ENCODE results near the gene APAF1.

APAF1 gene

DNA sequence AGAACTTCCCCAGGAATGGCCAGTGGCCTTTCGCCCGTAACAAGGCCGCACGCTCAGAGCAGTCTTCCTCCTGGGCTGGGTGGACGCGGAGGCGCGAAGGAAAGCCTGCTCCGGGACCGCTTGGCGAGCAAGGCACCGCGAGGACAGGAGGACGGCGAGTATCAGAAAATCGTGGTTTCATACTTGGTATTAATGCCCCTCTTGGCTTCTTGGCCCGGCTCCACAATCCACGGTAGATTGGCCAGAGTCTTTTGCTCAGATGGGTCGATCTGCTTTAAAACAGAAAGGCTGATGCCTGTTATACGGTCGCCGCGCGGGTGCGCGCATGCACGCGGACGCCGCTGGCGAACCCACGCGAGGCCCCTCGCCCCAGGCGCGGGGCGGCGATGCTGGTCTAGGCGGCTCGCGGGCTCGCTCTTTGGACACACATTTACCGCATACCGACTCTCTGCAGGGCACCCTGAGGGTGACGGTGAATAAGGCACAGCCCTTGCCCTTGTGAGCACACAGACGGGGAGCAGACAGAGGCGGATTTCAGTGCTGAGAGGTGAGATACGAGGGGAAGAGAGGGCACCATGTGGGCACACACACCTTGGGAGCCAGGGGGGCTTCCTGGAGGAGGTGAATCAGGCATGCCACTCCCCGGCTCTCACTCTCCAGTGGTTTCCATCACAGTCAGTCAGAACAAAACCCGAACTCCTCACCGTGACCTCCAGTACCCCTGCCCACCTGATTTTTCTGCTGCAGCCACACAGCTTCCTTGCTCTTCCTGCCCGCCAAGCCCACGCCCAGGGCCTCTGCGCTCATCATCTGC lies 100.7 kb downstream of the APAF1 start:
- Histone ChIP-seq H3K9ac (ENCODE audit: low read length) (no peak overlapping the region), H3K27me3 (ENCODE audit: insufficient read depth, low read length) (no peaks in the 10 kb centered on the region), H3K4me3 (ENCODE audit: low read depth, low read length, poor library complexity, severe bottlenecking) (no peak overlapping the region), H3K27ac (ENCODE audit: low read depth, low read length, poor library complexity, severe bottlenecking) (no peak overlapping the region), H2AFZ (ENCODE audit: low read length) (no peak overlapping the region), H3K4me1 (ENCODE audit: insufficient read depth, low read length, severe bottlenecking) (no peaks in the 10 kb centered on the region), H3K9me2 (ENCODE audit: low read depth, low read length) (no peaks in the 10 kb centered on the region), H3K79me2 (ENCODE audit: insufficient read depth, low read length) (no peaks in the 10 kb centered on the region), H3F3A (ENCODE audit: insufficient read depth, low read length) (no peaks in the 10 kb centered on the region), H3K4me2 (ENCODE audit: low read length) (no peak overlapping the region), H3K9me3 (ENCODE audit: low read length) (no peaks in the 10 kb centered on the region), H3K36me3 (ENCODE audit: insufficient read depth, low read length) (no peaks in the 10 kb centered on the region), H4K20me1 (ENCODE audit: insufficient read depth, low read length) (no peaks in the 10 kb centered on the region)
- TF ChIP-seq, protein P1, sequence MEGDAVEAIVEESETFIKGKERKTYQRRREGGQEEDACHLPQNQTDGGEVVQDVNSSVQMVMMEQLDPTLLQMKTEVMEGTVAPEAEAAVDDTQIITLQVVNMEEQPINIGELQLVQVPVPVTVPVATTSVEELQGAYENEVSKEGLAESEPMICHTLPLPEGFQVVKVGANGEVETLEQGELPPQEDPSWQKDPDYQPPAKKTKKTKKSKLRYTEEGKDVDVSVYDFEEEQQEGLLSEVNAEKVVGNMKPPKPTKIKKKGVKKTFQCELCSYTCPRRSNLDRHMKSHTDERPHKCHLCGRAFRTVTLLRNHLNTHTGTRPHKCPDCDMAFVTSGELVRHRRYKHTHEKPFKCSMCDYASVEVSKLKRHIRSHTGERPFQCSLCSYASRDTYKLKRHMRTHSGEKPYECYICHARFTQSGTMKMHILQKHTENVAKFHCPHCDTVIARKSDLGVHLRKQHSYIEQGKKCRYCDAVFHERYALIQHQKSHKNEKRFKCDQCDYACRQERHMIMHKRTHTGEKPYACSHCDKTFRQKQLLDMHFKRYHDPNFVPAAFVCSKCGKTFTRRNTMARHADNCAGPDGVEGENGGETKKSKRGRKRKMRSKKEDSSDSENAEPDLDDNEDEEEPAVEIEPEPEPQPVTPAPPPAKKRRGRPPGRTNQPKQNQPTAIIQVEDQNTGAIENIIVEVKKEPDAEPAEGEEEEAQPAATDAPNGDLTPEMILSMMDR (IDR thresholded peaks at IDR 0.05; ENCODE audit: low read length): no peak
- no peak for TF ChIP-seq EZH2 (IDR thresholded peaks at IDR 0.05; ENCODE audit: borderline replicate concordance, low read length)

DNA sequence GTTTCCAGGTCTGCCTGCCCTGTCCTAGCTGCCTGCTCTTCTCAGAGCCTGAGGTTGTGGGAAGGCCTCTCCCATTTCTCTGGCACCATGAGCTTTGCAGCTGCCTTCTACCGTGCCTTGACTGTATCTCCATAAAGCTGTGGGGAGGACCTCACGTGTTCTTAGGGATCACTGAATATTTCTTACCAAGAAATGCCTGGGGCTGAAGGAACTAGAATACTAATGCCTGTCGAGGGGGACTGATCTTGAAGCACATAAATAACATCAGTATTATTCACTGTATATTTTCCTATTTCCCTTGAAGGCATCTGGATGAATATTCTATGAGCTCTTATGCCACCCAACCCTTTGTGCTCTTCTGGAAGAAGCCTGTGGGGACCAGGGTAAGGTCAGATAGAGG lies 103.4 kb downstream of the APAF1 start:
- Histone ChIP-seq H3K4me3 (ENCODE audit: low read depth, low read length, poor library complexity, severe bottlenecking) (no peak overlapping the region), H3K27ac (ENCODE audit: low read depth, low read length, poor library complexity, severe bottlenecking) (no peak overlapping the region), H3K4me1 (ENCODE audit: insufficient read depth, low read length, severe bottlenecking) (no peaks in the 10 kb centered on the region), H3K9ac (ENCODE audit: low read length) (no peak overlapping the region), H3K4me2 (ENCODE audit: low read length) (no peak overlapping the region), H3F3A (ENCODE audit: insufficient read depth, low read length) (no peaks in the 10 kb centered on the region), H3K79me2 (ENCODE audit: insufficient read depth, low read length) (no peaks in the 10 kb centered on the region), H4K20me1 (ENCODE audit: insufficient read depth, low read length) (no peaks in the 10 kb centered on the region), H3K27me3 (ENCODE audit: insufficient read depth, low read length) (no peaks in the 10 kb centered on the region), H2AFZ (ENCODE audit: low read length) (no peak overlapping the region), H3K9me3 (ENCODE audit: low read length) (no peaks in the 10 kb centered on the region), H3K9me2 (ENCODE audit: low read depth, low read length) (no peaks in the 10 kb centered on the region), H3K36me3 (ENCODE audit: insufficient read depth, low read length) (no peaks in the 10 kb centered on the region)
- TF ChIP-seq, protein P1 (IDR thresholded peaks at IDR 0.05; ENCODE audit: low read length): no peak
- TF ChIP-seq EZH2 (IDR thresholded peaks at IDR 0.05; ENCODE audit: borderline replicate concordance, low read length): no peak

DNA sequence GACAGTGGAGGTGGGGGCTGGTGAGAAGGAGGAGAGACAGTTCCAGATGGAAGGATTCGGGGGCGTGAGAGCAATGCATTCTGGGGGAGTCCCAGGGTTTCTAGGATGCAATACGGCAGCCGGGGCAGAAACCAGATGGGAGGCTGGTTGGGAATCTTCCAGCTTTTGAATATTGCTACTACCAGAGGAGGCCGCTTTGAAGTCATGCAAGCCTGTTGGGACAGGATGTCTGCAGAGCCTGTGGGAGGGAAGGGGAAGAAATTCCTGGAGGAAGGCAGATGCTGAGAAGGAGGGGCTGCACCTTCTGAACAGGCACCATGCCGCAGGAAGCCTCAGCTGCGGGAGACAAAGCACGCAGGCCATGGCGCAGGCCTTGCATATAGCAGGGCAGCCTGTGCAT lies 105.4 kb downstream of the APAF1 start:
- H3K9me2 ChIP-seq (ENCODE audit: low read depth, low read length): no peaks in the 10 kb centered on the region
- H2AFZ ChIP-seq (ENCODE audit: low read length): no peak overlapping the region
- H3K36me3 ChIP-seq (ENCODE audit: insufficient read depth, low read length): no peaks in the 10 kb centered on the region
- TF ChIP-seq, protein P1 (IDR thresholded peaks at IDR 0.05; ENCODE audit: low read length): no peak
- TF ChIP-seq EZH2 (IDR thresholded peaks at IDR 0.05; ENCODE audit: borderline replicate concordance, low read length): no peak
- no peak overlapping the region for H3K9ac ChIP-seq (ENCODE audit: low read length)
- H3K27ac ChIP-seq (ENCODE audit: low read depth, low read length, poor library complexity, severe bottlenecking): no peak overlapping the region
- no peaks in the 10 kb centered on the region for H3K9me3 ChIP-seq (ENCODE audit: low read length)
- no peaks in the 10 kb centered on the region for H3K79me2 ChIP-seq (ENCODE audit: insufficient read depth, low read length)
- no peaks in the 10 kb centered on the region for H3K27me3 ChIP-seq (ENCODE audit: insufficient read depth, low read length)
- H3K4me2 ChIP-seq (ENCODE audit: low read length): no peak overlapping the region
- H3K4me1 ChIP-seq (ENCODE audit: insufficient read depth, low read length, severe bottlenecking): no peaks in the 10 kb centered on the region
- H4K20me1 ChIP-seq (ENCODE audit: insufficient read depth, low read length): no peaks in the 10 kb centered on the region
- no peak overlapping the region for H3K4me3 ChIP-seq (ENCODE audit: low read depth, low read length, poor library complexity, severe bottlenecking)
- no peaks in the 10 kb centered on the region for H3F3A ChIP-seq (ENCODE audit: insufficient read depth, low read length)
